GM19328 (cell line): ENCODE results near the gene FAM124A.

ENCODE experiments used
- ATAC-seq: cut with Tn5 transposase; IDR thresholded peaks from one replicate; pipeline ENCODE4 v1.9.1; 2021; ENCODE audit warnings: mild to moderate bottlenecking, moderate library complexity; ENCODE audit not compliant: unreplicated experiment

Gene FAM124A

DNA sequence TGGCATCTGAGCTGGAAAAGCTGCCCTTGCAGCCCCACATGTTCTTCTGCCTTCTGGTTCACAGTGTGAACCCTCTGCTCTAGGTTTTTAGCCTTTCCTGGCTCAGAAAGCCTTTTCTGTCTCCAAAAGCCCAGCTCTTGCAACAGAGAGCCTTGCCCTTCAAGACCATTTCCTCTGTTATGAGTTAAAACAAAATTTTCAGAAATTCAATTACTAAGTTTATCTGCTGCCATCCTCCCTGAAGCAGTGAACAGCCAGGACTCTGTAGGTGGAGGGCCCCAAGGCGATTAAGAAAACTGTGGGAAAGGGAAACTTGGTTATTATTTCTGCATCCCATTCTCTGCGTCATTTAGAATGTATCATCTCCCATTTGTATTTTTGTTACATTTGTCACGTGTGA lies 18.8 kb downstream of the FAM124A start:
- no peak for ATAC-seq

DNA sequence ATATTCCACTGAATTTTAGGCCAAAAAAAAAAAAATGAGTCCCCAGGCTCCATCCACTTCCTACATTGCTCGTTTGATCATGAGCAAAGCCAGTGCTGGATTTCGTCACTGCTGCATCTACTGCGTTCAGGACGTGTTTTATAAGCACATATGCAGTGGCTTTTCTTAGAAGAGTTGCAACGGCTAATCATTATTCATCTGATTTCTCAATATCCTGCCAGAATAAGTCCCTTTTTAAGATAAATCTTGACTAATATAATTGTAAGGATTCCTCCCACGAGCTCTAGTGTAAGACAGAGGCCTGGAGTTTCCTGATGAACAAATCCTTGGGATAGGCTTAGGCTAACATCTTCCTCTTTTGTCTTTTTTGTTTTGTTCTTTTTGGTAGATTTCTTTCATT lies 19.5 kb downstream of the FAM124A start:
- ATAC-seq: no peak

DNA sequence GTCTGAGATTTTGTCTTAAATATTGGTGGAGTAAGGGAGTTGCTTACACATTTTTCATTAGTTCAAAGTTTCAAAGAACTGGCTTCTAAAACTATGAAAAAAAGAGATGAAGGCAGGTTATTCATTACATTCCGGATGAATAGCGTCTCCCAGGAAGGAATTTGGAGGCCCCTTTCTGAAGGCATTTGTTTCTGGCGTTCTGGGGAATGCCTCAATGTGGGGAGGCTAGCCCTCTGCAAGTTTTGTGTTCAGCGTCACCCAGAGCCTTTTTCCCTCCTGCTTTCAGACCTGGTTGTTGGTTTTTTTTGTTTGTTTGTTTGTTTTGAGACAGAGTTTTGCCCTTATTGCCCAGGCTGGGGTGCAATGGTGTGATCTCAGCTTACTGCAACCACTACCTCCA lies 21.0 kb downstream of the FAM124A start:
- ATAC-seq: no peak

DNA sequence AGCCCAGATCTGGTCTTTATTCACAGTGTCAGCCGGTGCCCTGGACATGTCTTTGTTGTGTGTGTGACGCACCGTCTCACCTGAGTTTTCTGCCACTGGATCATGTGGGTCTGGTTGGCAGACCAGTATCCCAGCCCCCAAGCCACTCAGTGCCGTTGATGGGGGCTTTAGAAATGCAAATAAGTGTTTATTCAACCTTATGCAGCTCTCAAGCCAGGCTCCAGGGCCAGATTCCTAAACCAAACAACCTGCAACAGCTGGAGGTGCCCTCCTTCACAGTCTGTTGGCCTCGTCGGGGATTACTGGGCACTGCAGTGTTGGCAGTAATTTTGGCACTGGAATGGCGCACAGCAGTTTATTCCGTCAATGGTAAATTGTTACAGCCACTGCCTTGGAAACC lies 21.6 kb downstream of the FAM124A start:
- ATAC-seq: no peak

DNA sequence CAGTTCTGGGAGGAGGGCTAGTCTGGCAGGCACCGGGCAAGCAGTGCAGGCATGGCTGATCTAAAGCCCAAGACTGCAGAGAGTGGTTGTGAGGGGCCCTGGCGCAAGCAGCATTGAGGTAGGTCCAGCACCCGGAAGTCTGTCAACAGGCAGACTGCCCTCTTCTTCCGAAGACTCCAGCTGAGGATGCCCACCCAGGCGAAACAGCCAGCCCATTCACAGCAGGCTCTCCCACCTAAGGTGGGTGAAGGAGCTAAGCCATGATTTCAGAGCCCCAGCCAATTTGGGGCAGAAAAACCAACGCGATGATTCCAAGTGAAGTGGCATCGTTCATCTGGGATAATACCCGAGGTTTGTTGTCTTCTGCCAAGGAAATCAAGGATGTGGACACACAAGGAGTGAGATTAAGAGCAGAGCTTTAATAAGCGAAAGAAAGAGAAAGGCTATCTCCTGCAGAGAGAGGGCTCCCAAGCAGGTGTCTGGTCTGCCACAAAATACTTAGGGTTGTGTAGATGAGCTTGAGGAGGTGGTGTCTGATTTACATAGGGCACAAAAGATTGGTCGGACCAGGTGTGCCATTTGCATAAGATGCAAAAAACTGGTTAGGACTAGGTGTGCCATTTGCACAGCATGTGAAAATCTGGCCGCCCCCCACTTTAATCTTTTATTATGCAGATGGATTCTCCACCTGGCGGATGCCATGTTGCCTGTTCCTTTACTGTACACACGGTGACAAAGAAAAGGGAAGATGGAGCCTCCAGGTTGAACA lies 22.6 kb downstream of the FAM124A start:
- ATAC-seq: no peak

DNA sequence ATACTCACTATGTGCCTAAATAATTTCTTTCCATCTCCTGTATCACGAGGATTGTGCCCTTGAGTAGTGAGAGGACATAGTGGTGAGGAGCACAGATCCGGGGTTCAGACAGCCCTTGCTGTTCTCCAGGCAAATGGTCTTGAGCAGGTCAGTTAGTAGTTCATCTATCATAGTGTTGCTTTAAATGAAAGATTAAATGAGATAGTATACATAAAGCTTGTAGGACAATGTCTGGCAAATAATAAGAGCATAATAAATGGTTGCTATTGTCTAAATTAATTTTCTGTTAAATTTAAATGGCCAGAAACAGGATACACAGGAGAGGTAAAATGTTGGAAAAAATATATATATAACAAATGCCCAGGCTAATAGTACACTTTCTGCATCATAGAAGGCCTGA lies 23.4 kb downstream of the FAM124A start:
- ATAC-seq: no peak

DNA sequence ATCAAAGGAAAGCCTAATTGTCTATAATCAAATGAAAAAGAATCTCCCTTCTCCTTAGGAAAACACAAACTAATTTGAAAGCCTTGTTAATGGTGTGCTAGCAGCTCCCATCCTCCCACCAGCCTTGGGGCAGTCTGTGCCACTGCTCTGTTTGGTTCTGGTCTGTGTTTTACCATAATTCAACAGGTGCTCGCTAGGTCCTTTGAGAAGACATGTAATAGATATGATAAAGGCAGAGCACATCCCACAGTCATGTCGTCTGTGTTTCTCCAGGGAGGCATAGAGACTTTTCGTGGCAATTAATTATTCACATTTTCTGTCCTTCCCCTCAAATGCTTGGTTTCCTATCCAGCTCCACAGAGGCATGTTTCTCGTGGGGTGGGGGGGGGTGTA lies 23.8 kb downstream of the FAM124A start:
- no peak for ATAC-seq

DNA sequence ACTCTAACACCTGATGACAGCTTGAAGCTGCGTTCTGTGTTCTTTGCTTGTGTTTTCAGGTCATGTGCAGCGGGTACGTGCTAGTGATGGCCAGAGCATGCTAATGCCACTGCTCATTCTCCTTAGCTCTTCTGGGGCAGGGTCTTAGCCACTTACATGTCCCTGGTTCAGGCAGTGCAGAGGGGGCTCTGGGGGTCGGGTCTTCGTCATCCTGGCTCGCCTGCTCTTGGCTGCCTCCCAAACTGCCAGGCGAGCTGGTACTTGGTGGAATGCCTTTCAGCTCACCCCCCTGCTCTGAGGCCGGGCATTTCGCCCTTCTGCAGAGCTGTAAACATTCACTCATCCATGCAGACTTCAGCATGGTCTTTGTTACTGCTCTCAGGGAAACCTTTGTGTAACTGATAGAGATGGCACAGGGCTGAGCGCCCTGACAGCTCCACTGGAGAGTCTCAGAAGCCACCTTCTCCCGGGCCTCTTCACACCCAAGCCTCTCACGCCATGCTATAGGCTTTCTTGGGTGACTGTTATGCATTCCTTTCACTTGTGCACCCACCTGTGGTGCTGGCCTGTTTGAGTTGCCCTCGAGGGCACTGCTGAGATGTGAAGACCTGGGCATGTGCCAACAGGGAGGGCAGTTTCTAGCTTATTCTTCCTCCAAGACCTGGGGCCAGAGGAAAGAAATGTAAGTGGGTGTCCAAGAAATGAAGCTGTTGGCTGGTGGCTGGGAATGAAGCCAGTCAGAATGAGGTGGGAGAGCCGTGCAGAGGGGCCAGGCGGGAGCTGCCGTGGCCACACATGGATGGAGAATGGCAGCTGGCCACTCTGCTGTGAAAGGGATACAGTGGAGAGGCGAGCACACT lies 24.4 kb downstream of the FAM124A start:
- no peak for ATAC-seq

DNA sequence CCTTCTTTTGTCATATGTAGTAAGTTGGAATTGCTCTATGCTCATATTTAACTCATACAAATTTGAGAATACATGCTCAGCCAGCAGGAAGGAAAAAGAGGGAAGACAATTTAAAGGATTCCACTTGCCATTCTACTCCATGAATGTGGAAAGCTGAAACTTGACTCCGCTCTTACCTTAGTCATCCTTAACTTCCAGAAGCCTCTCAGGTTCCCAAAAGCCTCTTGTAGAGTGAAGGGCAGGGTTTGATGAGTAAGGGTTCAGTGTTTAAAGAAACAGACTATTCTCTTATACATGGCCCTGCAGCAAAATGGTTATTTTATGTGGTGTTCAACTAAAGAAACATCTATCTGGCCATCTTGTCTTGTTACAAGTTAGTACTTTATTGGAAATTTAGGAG lies 27.1 kb downstream of the FAM124A start:
- ATAC-seq: no peak

DNA sequence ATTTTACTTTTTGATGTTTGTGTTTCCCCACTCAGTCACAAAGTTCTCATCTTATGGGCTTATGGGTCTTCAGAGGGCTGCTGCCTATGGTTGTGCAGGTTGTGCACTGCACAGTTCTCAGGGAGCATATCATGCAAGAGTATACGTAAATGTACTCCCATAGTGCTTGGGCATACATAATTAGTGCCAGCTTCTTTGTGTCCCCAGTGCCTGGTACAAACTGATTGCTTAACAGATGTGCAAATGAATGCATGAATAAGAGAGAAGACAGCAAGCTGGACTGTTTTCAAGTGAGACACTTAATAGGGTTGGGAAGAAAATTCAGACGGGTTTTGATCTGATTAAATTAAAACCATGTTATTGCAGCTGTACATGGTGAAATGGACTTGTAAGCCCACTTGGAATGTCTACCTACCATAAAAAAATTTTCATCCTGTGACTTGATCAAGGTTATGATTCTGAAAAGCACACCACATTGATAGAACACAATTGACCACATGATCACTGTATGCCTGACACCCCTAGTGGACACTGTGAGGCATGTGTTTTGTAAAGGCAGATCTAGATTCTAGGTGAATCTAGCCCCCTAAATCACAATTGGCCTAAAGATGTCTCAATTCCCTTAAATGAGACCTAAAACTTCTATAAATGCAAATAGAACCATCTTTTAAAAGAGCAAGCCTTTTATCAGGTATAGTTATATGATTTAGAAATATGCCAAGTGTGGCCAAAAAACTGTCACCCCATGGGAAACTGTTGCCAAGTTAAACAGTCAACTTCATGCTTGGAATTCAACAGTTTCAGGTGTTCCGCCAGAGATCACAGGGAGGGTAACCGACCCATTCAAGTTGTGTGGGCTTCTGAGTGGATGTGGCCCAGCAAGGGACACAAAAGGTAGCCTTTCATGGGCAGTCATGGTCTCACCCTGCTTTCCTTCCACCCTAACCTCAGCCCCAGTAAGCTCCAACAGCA lies 27.9 kb downstream of the FAM124A start:
- ATAC-seq: no peak

DNA sequence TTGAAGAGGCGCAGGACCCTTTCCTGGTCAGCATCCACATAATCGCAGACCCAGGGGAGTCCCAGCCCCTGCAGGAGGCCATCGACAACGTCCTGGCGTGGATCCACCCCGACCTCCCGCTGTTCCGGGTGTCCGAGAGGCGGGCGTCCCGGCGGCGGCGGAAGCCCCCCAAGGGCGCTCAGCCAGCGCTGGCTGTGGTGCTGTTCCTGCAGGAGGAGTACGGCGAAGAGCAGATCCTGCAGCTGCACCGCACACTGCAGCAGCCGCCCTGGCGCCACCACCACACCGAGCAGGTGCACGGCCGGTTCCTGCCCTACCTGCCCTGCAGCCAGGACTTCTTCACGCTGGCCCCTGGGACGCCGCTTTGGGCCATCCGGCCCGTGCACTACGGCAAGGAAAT lies 29.3 kb downstream of the FAM124A start:
- ATAC-seq: no peak

DNA sequence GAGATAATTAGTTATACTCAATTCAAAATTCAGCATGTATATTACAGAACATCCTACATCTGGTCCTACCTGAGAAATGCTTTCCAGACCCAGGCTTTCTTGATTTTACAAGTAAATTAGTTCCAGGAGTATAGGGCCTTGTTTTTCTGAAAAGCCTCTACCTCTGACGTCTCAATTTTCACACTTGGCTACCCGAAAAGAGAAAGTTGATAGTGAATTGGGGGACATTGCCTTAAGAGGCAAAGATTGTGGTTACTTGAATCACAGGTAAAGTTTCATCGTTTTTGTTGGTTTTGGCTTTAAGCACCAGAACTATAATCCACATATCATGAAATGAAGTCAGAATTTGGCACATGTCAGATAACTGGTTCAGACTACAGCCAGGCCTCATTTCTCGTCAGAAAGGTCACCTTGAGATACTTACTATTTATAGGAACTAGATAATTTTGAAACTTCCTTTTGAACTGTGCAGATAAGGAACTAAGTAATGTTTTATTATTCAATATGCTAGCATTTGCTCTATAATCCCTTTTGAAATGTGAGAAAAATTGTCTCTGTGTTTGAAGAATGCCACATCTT lies 30.8 kb downstream of the FAM124A start:
- no peak for ATAC-seq

DNA sequence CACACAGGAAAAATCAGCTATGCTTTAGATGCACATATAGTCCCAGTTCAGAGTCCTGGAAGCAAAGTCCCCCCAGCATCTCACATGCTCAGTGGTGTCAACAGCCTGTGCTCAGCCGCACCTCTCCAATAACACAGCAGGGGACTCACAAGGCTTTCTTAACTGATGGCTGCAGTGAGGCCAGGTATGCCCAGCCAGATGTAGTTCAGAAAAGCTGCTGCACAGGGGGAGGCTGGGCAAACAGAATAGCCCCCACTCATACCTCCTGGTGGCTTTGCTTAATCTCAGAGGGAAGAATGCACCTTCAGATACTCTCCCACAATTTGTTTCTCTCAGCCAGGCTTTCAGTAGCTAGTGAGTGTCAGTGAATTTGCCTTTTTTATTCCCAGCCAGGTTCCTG lies 33.4 kb downstream of the FAM124A start:
- ATAC-seq: no peak

DNA sequence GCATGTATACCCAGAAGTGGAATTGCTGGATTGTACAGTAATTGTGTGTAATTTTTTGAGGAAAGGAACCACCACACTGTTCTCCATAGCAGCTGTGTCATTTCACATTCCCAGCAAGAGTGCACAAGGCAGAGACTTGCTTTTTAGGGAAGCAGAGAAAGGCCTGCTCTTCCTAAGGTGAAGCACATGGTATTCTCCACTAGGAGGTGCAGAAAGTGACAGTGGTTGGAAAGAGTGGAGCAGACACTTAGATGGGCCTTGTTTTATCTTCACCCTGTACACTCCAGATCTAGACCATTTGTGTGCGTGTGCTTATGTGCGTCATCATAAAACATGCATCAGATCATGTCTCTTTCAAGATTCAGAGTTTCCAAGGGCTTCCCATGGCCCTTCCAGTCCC lies 35.0 kb downstream of the FAM124A start:
- no peak for ATAC-seq

DNA sequence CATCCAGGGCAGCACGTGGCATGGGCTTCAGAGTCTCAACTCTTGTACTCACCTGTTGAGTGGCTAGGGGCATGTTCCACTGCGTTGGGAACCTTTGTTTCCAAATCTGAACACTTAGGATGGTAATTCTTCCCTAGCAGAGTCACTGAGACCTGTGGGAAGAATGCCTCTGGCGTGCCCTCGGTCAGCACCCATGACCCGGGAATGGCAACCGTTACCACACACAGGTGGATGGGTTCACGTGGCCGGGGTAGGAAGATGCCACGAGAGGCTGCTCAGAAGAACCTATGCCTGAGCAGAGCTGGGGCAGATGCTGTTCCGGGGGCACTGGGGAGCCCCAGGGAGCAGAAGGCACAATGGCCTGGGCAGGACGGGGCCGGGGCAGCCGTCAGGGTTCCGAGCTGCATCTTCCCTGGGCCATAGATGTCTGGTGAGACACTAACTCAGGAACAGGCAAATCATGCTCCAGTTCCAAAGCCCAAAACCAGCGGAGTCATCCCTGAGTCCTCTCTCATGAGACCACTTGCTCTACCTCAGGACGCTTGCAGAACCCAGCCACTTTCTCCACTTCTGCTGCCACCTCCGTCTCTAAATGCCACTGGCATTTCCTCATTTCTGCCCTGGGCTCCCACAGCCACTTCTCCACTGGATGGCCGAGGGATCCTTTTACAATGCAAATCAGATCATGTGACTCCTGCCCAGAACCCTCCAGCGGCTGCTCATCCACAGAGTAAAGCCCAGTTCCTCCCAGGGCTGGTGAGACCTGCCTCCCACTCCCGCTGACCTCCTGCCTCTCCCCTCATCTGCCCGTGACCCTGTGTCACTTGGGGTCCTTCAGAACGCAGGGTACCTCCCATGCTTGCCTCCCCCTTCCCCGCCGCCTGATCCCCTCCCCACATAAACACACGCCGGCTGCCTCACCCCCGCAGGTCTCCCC lies 36.7 kb downstream of the FAM124A start:
- no peak for ATAC-seq

DNA sequence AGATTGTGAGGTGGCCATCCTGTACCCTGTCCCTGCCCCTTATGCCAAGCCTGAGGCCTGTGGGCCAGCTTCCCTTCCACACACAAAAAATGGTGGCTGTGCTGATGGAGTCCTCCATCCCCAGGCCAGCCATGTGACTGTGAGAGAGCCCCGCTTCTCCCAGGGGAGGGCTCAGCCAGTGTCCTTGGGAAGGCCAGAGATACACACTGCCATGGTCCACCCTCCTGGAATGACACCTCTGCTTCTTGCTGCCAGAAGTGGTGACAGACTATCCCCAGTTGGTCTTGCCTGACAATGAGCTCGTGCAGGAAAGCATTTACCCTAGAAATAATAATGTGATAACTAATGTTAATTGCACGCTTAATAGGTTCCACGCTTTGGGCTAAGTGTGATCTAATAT lies 38.0 kb downstream of the FAM124A start:
- ATAC-seq: no peak

DNA sequence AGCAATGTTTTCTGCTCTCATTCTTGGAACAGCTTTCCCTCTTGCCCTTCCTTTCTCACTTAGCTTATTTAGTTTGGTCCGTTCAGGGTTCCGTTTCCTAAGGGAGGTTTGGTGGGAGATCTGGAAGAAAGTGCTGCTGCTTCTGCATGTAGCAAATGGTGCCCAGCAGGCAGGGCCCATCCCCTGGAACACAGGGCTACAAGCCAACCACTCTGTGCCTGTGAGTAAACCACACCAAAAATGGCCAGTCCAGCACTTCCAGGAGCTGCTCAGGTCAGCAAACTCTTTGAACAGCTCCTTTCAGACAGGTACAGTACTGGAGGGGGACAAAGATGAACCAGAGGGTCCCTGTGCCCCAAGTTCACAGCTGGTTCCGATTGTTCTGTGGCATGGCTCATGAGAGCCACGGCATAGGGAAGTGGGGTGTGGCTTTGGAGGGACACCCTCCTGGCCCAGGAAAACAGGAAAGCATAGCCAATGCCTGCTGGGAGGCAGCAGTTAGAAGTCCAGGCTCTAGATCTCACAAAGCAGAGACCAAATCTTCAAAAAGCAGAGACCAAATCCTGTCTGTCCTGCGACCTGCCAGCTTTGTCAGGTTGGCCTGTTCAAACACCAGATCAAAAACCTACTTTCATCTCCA lies 39.5 kb downstream of the FAM124A start:
- ATAC-seq: no peak

DNA sequence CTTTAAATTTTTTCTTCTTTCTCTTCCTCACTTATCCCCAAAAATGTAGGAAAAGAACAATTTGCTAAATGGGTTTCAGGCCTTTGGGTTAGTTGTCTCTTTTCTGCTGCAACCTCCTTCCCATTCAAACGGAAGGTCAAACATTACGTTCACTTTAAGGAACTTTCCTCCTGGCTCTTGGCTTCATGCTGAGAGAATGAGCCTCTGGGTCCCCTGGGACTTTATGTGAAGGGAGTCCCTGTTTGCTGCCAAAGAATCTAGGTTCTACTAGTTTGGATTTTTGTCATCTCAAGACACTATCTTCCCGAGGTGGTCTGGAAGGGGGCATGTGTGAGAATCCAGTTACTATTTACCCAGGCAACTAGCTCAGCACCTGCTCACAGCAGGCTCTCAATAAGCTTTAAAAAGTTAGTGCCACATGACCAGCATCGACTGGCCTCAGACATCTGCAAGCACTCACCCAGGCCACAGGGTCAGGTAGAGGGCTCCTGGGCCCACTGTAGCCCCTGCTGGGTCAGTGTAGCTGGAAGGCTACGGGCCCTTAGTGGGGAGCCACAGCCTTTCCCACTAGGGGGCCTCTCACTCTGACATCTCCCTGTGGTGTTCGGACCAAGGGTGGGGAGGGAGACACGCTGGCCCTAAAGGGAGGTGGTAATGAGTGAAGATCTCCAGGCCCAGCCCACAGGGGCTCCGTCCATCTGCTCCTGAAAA lies 40.5 kb downstream of the FAM124A start:
- ATAC-seq: no peak

DNA sequence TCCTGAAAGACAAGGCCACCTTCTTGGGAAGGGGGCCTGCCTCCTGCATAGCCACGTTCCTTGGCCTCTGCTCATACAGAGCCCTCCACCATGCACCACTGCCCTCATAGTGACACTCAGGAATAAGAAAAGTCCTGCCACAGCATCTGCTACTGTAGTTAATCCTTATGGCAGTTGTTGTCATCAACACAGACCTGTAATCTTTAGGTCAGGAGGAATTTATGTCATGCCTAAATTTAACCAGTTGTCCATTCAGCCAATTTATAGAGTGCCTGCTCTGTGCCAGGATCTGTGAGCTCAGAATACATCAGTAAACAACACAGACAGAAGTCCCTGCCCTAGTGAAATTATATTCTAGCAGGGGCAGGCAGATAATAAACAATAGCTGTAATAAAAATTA lies 44.4 kb downstream of the FAM124A start:
- ATAC-seq: no peak
